Activated naive CD8-positive, alpha-beta T cell (primary cell): ENCODE measurements around the gene TRPM5.

Experiments used
- H3K27ac Mint-ChIP-seq: one replicate; pipeline ENCODE4 v1.8.0; 2021; ENCODE audit warnings: mixed read lengths
- H3K27me3 Mint-ChIP-seq: one replicate; pipeline ENCODE4 v1.8.0; 2021; ENCODE audit warnings: mixed read lengths
- H3K36me3 Mint-ChIP-seq: one replicate; pipeline ENCODE4 v1.8.0; 2021; ENCODE audit warnings: mixed read lengths
- H3K4me1 Mint-ChIP-seq: one replicate; pipeline ENCODE4 v1.8.0; 2021; ENCODE audit warnings: low read depth, mixed read lengths
- H3K4me3 Mint-ChIP-seq: one replicate; pipeline ENCODE4 v1.8.0; 2021; ENCODE audit warnings: mild to moderate bottlenecking, mixed read lengths
- H3K9me3 Mint-ChIP-seq: one replicate; pipeline ENCODE4 v1.8.0; 2021; ENCODE audit warnings: low read depth, mixed read lengths

TRPM5 gene

DNA sequence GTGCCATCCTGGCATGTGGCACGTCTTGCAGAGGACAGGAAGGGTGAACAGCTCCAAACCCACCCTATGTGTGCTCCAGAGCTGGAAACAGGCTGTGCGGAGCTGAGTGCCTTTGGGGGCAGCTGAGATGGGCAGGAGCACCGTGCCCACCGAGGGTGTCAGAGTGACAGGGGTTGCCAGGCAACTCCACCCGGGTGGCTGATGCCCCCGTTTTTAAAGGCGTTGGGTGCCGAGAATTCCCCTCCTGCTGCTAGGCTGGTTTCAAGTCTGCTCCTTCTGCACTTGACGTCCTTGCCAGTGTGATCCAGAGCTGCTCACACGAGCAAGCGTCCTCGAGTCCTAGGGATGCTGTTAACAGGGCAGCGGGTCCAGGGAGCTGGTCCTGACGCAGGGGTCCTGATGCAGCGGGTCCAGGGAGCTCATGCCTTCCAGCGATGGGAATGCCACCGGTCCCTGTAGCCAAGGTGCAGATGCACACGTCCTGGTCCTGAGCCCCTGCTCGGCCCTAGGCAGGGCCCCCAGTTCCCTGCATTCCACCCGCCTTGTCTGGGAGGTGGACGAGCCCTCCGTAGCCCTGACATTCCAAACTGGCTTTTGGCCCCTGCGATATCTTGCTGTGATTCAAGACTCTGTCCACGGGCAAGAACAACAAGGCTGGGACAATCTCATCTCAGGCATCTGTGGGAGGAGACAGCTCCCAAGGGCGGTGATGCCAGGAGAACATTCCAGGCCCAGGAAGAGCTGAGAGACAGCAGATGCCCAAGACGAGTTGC, 5.4 kb upstream of the TRPM5 start:
- Mint-ChIP-seq H3K4me3 (no peak overlapping the region), H3K9me3 (no peaks in the 10 kb centered on the region), H3K27me3 (no peaks in the 10 kb centered on the region), H3K36me3 (no peaks in the 10 kb centered on the region), H3K4me1 (peaks cover 27% of the 10 kb centered on the region), H3K27ac (no peak overlapping the region)

DNA sequence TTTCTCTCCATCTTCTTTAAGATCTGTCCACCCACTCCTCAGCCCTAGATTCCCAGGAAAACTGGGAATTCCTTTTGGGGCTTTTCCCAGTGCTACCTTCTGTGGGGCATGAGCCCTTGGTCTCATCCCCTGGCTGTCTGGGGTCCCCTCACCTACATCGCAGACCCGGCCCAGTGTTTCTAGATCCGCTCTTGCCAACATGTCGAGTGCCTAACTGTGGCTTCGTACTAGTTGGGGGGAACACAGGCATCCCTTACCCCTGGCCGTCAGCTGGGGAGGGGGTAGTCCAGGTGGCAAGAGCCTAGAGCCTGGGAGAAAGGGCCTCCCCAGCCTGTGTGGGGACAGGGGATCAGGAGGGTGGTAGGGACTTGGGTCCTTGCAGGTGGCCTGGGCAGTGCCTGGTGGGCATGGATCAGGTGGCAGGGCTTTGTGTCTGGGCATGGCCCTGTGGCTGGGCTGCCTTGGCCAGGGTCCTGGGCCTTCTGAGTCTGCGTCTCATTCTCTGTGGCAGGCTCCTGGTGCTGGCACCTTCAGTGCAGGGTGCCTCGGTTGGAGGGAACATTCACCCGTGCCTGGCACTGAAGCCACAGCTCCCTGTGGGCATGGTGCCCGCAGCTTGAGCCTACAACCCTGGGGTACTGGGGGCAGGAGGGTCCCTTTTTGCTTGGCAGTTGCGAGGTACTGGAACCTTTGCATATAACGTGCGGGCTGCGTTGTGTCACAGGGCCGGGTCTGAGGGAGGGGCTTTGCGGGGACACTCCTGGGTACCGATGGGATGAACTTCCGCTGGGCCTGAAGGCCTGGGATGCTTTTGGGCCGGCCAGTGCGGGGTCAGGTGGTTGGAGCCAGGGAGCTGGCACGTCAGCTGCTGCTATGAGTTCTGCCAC, 4.6 kb upstream of the TRPM5 start:
- Mint-ChIP-seq H3K27me3 (no peaks in the 10 kb centered on the region), H3K36me3 (no peaks in the 10 kb centered on the region), H3K4me3 (no peak overlapping the region), H3K4me1 (peaks cover 27% of the 10 kb centered on the region), H3K27ac (no peak overlapping the region), H3K9me3 (no peaks in the 10 kb centered on the region)

DNA sequence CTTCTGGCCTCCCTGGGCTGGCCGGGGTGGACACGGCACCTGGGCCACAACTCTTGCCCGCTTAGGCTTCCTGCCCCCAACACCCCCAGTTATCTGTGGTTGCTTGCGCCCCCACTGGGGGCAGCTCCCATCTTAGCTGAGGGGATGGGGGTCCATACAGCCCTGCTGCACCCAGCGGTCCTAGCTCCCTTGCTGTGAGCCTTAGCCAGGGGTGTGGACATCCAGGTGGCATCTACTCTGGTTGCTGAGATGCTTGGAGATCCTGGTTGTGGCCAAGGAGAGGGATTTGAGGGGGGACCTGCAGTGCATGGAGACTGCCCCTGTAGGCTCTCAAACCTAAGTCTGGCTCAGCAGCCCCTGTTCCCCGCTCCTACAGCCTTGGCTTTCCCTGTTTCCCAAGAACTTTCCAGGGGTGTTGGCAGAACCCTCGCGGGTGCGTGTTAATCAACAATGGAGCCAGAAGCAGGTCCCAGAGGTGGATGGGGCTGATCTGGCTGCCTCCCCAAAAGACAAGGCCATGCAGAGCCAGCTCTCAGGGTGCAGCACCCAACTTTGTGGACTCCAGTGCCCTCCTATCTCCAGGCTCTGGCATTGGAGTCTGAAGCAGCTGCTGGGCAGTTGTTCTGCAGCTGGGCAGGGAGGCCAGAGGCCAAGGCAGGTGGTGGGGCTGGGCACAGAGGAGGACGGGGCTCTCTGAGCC, 3.8 kb upstream of the TRPM5 start:
- Mint-ChIP-seq H3K27ac (no peak overlapping the region), H3K4me1 (peaks cover 32% of the 10 kb centered on the region), H3K9me3 (no peaks in the 10 kb centered on the region), H3K4me3 (no peak overlapping the region), H3K27me3 (no peaks in the 10 kb centered on the region), H3K36me3 (no peaks in the 10 kb centered on the region)

DNA sequence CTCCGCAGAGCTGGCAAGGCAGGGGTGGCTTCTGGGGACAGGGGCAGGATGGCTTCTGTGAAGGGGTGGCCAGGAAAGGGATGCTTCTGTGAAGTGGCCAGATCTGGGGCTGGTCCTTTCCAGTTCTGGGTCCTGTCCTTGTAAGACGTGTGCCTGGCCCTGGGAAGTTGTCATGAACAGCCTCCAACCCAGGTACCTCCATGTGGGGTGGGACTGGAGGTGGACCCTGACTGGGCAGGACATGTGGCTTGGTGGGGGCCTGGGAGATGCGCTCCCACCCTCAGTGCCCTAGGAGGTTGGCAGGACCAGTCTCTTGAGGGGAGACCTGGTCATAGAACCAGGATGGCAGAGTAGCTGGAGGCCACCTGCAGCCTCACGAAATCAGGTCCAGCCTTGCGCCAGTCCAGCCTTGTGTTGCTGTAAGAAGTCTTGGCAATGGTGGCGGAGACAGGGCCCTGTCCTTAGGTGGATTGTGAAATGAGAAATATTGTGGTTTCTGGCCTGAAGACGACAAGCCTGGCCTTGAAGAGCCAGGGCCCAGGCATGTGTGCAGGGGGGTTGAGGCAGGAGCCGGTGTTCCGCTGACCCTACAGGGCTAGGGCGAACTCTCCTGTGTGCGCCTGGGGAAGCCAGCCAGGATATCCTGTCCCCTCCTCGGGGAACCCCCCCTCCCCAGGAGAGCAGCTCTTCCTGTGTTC, 3.1 kb upstream of the TRPM5 start:
- Mint-ChIP-seq H3K27ac (peak overlapping the region; percentile 61), H3K4me3 (peak overlapping the region; percentile 89), H3K4me1 (peaks cover 39% of the 10 kb centered on the region), H3K36me3 (no peaks in the 10 kb centered on the region), H3K9me3 (no peaks in the 10 kb centered on the region), H3K27me3 (no peaks in the 10 kb centered on the region)

DNA sequence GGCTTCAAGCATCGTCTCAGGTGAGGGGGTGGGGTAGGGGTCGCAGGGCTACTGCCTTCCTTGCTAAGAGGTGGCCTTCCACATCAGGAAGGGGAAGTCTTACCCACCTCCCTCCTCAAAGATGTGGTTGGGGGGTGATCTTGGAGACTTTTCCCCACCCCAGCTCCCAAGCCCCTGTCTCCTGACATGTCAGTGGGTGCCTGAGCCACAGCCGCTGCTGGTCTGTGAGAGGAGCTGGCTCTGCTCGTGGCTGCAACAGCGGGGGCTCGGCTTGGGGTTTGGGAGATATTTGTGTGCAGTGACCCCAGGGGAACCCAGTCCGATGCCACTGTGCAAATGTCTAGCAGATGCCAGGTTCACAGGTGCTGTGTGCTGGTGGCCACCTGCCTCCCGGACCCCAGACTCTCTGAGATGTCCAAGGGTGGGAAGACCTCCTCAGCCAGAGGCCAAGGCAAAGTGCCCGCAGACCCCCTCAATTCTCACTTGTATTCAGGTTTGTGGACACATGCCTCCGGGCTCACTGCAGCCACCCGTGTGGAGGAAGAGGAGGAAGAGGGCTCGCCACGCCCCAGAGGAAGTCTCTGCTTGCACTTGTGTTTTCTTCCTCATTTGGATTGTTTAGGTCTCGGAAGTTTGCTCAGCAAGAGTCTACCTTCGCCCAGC, 2.4 kb upstream of the TRPM5 start:
- Mint-ChIP-seq H3K36me3 (no peaks in the 10 kb centered on the region), H3K9me3 (no peaks in the 10 kb centered on the region), H3K27ac (peak overlapping the region; percentile 61), H3K27me3 (no peaks in the 10 kb centered on the region), H3K4me1 (peaks cover 45% of the 10 kb centered on the region), H3K4me3 (peak overlapping the region; percentile 89)

DNA sequence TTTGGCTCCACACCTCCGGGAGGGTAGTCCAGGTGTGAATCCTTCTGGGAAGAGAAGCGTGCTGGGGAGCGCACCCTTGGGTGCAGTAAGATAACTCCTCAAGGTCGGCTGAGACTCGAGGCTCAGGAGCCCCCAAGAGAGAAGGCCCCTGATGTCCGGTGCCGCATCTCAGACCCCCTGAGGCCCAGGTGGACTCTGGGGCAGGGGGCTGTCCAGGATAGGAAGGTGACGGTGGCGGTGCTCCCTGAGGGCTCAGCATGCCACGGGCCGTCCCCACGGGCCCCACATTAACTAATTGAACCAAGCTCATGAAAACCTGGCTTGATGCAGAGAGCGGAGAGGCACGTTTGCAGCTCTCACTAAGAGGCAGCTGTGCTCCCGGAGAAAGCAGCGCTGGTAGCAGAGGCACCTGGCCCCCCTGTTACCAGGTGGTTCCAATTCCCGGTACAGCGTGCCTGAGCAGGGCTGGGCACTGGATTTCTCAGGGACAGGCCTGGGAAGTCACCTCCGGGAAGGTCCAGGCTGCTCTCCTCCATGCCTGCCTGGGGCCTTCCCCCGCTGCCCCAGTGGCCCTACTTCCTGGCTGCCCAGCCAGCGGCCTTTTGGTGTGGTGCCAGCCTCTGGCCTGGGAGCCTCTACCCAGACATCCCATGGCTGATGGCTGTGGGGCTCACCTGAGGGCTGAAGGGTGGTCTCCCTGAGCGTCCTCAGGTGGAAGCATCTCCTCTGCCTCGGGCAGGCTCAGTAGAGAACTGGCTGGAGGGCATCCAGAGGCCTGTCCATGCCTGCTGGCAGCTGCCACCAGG, 1.6 kb upstream of the TRPM5 start:
- Mint-ChIP-seq H3K4me3 (peak overlapping the region; percentile 89), H3K27me3 (no peaks in the 10 kb centered on the region), H3K9me3 (no peaks in the 10 kb centered on the region), H3K27ac (no peak overlapping the region), H3K36me3 (no peaks in the 10 kb centered on the region), H3K4me1 (peaks cover 45% of the 10 kb centered on the region)

DNA sequence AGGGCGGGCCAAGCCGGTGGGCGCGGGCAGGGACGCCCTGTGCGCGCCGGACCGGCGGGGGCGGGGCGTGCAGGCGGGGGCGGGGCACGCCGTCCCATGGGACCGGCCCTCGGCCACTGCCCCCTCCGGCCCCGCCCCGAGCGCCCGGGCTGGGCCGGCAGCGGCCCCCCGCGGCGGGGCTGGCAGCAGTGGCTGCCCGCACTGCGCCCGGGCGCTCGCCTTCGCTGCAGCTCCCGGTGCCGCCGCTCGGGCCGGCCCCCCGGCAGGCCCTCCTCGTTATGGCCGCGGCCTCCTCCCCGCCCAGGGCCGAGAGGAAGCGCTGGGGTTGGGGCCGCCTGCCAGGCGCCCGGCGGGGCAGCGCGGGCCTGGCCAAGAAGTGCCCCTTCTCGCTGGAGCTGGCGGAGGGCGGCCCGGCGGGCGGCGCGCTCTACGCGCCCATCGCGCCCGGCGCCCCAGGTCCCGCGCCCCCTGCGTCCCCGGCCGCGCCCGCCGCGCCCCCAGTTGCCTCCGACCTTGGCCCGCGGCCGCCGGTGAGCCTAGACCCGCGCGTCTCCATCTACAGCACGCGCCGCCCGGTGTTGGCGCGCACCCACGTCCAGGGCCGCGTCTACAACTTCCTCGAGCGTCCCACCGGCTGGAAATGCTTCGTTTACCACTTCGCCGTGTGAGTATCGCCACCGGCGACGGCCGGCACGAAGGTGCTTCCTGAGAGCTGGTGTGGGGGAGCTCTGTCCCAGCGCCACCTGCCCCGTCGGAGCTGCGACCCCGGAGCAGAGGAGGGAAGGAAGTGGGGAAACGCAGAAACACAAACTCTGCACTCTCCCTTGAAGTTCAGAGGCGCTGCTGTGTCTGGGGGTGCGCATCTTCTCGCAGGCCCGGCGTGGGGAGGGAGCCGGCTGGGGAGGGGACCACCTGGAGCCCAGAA, 769 bp upstream of the TRPM5 start, which contains the start of gene KCNQ1:
TSS of gene KCNQ1 (plus strand) at position 188 of the 925 bp plus-strand sequence. CDS start at position 279, 91 bp downstream.
- Mint-ChIP-seq H3K36me3 (no peaks in the 10 kb centered on the region), H3K4me1 (peaks cover 45% of the 10 kb centered on the region), H3K4me3 (peak within 1 kb of the TSS; percentile 89), H3K9me3 (no peaks in the 10 kb centered on the region), H3K27ac (peak within 1 kb of the TSS; percentile 80), H3K27me3 (no peaks in the 10 kb centered on the region)

DNA sequence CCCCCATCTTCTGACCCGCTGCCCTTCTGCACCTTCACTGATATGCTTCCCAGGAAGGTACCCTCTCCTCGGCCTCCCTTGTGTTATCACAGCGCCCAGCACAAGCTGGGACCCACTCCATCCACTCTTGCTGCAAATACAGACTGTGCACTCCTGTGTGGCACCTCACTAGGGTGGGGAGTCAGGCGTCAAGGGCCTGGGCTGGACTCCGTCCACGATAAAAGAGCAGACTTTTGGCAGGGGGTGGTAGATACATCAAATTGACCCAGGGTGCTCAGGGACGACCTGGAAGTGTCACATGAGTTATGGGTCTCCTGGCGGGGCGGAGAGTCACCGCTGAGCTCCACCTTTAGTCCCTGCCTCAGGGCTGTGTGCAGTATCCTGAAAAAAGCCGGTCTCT, 908 bp downstream of the TRPM5 start:
- no peaks in the 10 kb centered on the region for H3K36me3 Mint-ChIP-seq
- peak overlapping the region; percentile 51 for H3K4me3 Mint-ChIP-seq
- H3K9me3 Mint-ChIP-seq: no peaks in the 10 kb centered on the region
- H3K27me3 Mint-ChIP-seq: no peaks in the 10 kb centered on the region
- no peak overlapping the region for H3K27ac Mint-ChIP-seq
- peaks cover 43% of the 10 kb centered on the region for H3K4me1 Mint-ChIP-seq

DNA sequence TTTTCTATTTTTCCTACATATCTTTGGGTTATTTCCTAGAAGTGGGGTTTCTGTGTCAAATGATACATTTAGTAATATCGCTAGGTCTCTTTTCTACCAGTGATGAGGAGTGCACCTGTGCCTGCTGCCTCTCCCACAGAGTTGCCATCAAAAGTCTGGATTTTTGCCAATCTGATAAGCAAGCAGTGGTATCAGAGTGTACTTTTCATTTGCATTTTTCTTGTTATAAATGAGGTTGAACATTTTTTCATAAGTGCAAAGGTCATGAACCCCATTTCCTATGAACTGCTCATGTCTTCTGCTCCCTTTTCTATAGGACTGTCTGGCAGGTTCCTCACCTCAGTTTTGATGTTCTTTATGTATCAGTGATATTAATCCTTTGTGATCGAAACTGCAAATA, 1.7 kb downstream of the TRPM5 start:
- Mint-ChIP-seq H3K4me3 (no peak overlapping the region), H3K9me3 (no peaks in the 10 kb centered on the region), H3K4me1 (peaks cover 37% of the 10 kb centered on the region), H3K27ac (no peak overlapping the region), H3K27me3 (no peaks in the 10 kb centered on the region), H3K36me3 (no peaks in the 10 kb centered on the region)

DNA sequence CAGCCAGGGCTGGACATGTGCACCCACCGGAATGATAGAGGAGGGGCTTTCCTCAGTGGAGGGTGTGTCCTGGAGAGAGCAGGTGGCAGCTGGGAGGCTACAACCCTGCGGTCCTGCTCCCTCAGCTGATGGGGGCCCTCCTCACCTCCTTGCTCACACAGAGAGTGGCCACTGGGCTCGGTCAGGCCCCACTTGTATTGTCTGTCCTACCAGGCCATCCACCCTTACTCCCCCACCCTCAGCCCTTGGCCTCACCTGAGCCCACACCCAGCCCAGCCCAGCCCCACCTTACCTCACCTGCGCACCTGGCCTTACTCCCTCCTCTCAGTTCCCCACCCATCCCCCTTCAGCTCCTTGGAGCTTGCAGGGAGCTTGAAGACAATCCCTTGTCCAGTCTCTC, 3.1 kb downstream of the TRPM5 start:
- Mint-ChIP-seq H3K9me3 (no peaks in the 10 kb centered on the region), H3K27ac (no peak overlapping the region)

DNA sequence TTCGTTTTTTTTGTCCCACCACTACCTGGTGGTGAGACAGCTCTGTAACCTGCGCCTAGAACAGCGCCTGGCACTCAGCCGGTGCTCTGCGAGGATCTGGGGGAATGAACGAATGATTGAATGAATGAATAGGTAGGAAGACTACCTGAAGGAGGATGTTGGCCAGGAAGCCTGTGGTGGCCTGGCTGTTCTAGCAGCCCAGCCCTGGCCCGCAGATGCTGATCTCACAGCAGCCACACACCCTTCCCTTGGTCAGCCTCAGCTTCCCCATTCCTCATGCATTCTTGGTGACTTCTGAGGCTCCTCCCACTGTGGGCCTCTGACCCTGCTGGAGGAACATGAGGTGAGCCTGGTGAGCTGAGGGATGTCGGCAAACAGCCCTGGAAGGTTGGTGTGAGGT, 3.7 kb downstream of the TRPM5 start:
- peaks cover 23% of the 10 kb centered on the region for H3K4me1 Mint-ChIP-seq
- H3K9me3 Mint-ChIP-seq: no peaks in the 10 kb centered on the region
- H3K27ac Mint-ChIP-seq: no peak overlapping the region
- H3K27me3 Mint-ChIP-seq: no peaks in the 10 kb centered on the region
- H3K4me3 Mint-ChIP-seq: no peak overlapping the region
- no peaks in the 10 kb centered on the region for H3K36me3 Mint-ChIP-seq

More for the DNA sequence above, 3.1 kb downstream of the TRPM5 start:
- Mint-ChIP-seq H3K4me1 (peaks cover 23% of the 10 kb centered on the region), H3K4me3 (no peak overlapping the region), H3K27me3 (no peaks in the 10 kb centered on the region), H3K36me3 (no peaks in the 10 kb centered on the region)

DNA sequence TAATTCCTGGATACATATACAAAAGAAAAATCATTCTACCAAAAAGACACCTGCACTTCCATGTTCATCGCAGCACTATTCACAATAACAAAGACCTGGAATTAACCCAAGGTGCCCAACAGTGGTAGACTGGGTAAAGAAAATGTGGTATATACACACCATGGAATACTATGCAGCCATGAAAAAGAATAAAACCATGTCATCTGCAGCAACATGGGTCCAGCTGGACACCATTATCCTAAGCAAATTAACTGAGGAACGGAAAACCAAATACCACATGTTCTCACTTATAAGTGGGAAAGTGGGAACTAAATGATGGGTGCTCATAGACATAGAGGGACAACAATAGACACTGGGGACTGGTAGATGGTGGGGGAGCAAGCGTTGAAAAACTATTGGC, 4.5 kb downstream of the TRPM5 start:
- Mint-ChIP-seq H3K4me3 (no peak overlapping the region), H3K27ac (no peak overlapping the region), H3K4me1 (peaks cover 19% of the 10 kb centered on the region), H3K36me3 (no peaks in the 10 kb centered on the region), H3K27me3 (no peaks in the 10 kb centered on the region), H3K9me3 (no peaks in the 10 kb centered on the region)

DNA sequence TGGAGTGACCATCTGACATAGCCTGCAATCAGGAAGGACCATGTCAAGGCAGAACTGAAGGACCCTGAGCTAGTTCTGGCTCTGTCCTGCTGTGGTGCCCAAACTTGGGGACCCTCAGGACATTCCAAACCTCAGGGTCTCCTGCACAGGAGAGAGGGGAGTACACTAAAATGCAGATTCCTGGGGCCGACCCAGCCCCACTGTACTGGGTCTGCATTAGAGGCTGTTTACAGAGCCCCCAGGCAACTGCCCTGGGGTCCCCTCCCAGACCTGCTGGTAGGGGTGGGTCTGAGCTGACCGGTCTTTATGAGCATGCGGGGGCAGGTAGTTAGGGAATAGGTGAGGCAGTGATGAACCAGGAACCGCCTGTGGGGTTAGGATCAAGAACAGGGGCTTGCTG, 6.8 kb downstream of the TRPM5 start:
- Mint-ChIP-seq H3K36me3 (no peaks in the 10 kb centered on the region), H3K4me3 (no peak overlapping the region), H3K4me1 (peaks cover 8% of the 10 kb centered on the region), H3K27me3 (no peaks in the 10 kb centered on the region), H3K27ac (no peak overlapping the region), H3K9me3 (no peaks in the 10 kb centered on the region)
